ENCODE results near the gene TMEM156.

DNA sequence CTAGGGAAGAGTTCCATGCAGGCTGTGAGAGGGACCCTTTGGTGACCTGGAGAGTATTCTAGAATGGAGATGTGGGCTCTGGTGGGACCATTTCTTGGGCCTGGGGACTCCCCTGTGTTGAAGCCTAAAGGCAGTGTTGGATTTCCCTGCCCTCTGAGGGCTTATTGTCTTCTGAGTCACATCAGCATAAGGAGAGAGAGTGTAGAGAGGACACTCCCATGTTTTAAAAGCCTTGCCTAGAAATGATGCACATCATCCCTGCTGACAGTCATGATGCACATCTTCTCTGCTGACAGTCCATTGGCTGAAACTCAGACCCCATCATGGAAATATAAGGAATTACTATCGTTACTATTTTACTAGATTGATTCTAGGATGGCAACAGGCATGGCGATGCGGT lies 112.7 kb downstream of the TMEM156 start:
- TF ChIP-seq, protein P1, sequence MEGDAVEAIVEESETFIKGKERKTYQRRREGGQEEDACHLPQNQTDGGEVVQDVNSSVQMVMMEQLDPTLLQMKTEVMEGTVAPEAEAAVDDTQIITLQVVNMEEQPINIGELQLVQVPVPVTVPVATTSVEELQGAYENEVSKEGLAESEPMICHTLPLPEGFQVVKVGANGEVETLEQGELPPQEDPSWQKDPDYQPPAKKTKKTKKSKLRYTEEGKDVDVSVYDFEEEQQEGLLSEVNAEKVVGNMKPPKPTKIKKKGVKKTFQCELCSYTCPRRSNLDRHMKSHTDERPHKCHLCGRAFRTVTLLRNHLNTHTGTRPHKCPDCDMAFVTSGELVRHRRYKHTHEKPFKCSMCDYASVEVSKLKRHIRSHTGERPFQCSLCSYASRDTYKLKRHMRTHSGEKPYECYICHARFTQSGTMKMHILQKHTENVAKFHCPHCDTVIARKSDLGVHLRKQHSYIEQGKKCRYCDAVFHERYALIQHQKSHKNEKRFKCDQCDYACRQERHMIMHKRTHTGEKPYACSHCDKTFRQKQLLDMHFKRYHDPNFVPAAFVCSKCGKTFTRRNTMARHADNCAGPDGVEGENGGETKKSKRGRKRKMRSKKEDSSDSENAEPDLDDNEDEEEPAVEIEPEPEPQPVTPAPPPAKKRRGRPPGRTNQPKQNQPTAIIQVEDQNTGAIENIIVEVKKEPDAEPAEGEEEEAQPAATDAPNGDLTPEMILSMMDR (conservative IDR thresholded peaks at IDR 0.05 in 1 of 2, IDR thresholded peaks at IDR 0.05 in 1 of 2; ENCODE audit: extremely low read depth in 1 of 2, insufficient read depth in 1 of 2, low read depth in 1 of 2, low read length in 2 of 2) = no peak
- TF ChIP-seq EZH2 (IDR thresholded peaks at IDR 0.05; ENCODE audit: borderline replicate concordance, low read length) = no peak

Data from mammary epithelial cell (primary cell).